HG03342 (cell line): ENCODE data around the gene LMX1A.

Experiments
- ATAC-seq: cut with Tn5 transposase; IDR thresholded peaks from one replicate; pipeline ENCODE4 v1.9.1; 2021; ENCODE audit warnings: mild to moderate bottlenecking, moderate library complexity; ENCODE audit not compliant: unreplicated experiment

LMX1A gene

DNA sequence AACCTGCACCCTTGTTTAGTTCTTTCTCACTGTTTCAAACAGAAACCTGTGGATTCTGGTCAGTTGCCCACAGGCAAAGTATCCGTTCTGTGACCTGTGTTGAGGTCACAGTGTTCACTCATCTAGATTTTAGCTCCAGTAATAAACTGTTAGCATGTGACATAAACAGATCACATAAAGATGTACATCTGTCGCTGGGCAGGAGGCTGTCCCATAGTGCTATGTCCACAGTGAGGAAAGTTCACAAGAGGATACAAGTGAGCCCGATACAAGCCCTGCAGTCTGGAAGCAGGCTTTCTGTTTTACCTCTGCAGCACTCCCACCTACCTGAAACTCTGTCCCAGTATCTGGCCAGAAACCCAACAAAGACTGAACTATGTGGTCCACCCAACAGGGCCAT is 28.4 kb downstream of the LMX1A start:
- no peak for ATAC-seq

DNA sequence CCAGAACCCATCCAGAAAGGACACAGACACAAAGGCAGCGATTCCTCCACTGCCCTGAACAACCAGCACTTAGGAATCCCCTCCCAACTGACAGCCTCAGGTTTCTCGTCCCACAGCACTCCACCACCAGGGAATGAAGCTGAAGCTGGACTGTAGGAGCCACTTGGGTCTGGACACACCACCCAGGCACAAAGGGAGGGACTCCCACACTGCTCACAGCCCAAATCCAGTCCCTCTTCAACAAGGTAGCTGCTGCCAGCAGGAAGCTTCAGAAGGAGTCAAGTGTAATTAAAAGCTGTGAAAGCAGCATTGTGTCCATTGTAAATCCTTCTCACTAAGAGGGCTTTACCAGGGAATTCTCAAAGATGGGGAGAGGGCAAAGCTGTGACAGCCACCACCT is 29.0 kb downstream of the LMX1A start:
- no peak for ATAC-seq

DNA sequence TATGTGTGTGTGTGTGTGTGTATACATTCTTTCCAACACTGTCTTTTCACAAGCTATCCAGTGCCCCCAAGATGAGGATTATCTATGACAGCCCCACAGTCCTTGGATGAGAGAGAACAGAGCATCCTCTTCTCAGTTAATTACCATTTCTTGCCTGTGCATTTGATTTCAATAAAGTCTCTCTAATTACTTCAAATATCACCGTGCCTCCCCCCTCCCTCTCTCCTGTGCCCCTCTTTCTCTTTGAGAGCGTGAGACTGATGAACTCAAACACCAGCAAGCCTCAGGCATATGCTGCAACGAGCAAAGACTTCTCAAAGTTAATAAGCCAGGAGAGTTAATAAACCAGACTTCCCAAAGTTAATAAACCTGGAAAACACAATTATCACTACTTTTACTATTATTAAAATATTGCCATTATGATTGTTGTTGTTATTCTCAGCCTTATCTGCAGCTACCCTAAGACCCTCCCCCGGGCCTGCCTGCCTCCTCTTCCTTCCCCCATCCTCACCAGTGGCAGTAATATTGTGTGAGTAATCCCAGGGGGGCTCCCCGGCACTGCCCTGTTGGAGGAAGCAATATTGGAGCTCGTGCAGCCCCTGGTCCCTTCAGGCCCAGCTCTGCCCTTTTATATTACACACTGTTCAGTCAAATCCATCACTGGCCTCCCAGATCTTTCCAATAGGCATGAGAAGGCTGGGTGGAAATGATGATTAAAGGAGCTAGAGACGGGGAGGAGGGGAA is 30.9 kb downstream of the LMX1A start:
- ATAC-seq: no peak

DNA sequence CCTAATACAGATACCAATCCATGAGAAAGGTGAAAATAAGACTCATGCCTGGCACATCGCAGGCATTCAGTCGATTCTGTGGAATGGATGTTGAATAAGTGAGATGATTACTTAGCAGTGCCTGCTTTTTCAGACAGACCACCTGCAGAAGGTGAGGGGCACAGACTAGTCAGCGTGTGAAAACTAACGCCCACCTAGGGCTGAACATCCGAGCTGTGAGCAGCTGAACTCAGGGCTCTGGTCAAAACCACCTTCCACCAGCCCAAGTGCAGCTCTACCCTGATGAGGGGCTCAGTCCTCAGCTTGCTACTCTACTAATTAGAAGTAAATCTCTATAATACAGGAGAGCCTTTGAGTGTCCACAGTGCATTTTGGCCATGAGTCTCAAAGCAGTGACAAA is 32.5 kb downstream of the LMX1A start:
- no peak for ATAC-seq

DNA sequence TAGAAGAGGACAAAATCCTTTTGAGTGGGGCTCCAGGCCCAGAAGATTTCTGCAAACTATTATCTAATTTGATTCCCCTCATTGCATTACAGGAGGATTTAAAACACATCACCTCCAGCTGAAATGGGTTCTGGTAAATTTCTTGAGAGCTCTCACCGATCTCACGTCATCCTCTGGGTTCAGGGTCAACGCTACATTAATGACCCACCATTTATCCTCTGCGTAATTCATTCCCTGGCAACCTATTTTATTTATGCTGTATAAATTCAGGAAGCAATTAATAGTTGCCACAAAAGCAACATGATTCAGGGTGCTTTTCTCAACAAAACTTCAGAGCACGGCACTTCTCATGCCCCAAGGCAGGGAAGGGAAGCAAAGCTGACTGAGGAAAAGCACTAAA is 38.9 kb downstream of the LMX1A start:
- no peak for ATAC-seq

- ATAC-seq: no peak
These were observed 40.3 kb downstream of the LMX1A start for GRCh38 chr1:165316153-165316772.

DNA sequence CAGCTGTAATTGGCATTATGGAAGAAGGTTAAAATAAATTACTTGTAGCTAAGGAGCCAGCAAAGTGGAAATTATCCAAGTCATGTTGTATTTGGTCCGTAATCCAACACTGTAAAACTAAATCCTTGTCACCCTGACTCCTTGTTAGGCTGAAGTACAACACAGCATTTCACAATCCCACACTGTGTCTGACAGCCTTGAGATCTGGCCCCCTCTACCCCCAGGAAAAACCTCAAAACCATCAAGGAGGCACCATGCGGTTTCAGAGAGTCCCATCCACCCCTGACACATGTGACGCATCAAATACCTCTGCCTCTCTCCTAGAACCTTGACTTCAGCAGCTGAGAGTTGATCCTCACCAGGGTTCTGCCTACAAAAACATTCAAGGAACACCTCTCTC is 41.0 kb downstream of the LMX1A start:
- no peak for ATAC-seq

GRCh38 chr1:165313903-165314302 is 42.6 kb downstream of the LMX1A start:
- ATAC-seq: no peak

- ATAC-seq: no peak
These were observed 43.9 kb downstream of the LMX1A start for GRCh38 chr1:165312591-165312990.

GRCh38 chr1:165306543-165307434 is 49.7 kb downstream of the LMX1A start:
- no peak for ATAC-seq

GRCh38 chr1:165303386-165303785 is 53.1 kb downstream of the LMX1A start:
- ATAC-seq: no peak

DNA sequence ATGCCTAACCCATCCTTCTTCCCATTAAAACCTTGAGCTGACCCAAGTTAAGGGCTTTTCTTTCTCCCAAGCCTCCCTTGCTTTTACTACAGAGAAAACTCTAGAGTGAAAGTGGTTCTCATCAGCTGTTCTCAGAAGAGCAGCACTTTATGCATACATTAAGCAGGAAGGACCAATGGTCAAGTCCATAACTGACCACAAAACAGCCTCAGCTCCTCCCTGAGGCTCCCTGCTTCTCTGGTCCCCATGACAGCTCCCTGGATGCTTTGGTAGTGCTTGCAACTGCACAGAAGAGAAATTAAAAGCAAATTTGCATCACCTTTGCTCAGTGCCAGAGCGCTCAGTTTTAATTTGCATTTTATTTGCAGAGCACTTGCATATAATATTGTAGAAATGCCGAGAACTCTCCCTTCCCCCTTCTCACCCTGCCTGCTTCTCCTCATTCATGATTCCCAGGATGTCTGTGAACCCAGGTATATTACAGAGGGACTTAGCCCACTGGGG is 56.1 kb downstream of the LMX1A start:
- ATAC-seq: no peak

DNA sequence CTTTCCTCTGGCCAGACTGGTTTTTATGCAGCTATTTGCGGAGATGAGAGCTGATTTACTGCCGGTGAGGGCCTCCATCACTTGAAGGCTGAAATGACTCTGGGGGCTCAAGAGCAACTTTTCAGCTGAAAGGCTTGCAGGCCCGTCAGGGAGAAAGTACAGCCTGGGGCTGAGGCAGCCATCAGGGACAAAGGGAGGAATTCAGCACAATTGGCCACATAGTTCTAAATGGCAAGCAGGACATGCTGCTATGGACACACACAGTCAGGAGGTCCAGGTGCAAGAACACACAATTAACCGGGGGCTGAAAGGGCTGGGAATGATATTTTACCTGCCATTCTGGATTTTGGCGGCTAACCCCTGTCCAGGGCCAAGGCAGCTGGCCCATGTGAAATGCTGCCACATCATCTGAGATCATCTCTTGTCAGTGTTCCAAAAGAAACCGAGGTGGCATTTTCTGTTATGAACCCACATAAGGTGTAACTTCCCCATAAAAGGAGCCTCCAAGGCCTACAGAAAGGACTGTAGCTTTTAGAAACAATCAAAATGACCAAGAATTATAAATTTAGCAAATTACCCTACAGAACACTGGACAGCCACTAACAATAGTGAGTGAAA is 58.2 kb downstream of the LMX1A start:
- no peak for ATAC-seq

GRCh38 chr1:165296205-165296604 is 60.3 kb downstream of the LMX1A start:
- no peak for ATAC-seq

GRCh38 chr1:165290148-165290547 is 66.4 kb downstream of the LMX1A start:
- no peak for ATAC-seq

- ATAC-seq: no peak
These were observed 67.0 kb downstream of the LMX1A start for GRCh38 chr1:165289556-165289955.

DNA sequence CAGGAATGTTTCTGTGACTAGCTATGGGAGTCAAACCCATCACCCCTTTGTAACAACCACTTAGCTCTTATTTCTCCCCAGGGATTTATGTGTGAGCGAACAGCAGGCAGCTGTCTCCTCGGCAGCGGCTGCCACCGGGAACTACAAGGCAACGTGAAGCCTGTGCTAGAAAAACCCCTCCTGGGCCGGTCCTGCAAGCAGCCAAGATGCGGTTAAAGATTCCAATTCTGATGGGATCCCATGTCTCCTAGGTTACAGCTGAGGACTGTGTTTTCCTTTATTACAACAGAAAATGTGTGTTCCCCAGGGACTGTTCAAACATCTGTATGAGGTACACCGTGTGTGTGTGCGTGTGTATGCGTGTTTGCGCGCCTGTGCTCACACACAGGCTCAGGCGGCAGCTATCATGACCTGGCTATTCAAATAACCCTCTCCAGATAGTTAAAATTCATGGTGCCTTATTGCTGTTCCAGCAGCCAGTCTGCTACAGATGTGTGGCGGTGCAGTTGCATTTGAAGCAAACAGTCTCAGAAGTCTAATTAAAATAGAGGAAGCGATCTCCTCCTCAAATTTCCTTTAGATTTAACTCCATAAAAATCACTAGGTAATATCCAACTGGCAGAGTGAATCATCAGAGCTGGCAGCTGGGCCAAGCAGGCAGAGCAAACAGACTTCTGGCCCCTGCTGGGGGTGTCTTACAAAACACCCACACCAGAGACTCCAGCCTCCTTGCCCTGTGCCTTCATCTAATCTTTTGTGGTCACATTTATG is 68.0 kb downstream of the LMX1A start:
- ATAC-seq: no peak

DNA sequence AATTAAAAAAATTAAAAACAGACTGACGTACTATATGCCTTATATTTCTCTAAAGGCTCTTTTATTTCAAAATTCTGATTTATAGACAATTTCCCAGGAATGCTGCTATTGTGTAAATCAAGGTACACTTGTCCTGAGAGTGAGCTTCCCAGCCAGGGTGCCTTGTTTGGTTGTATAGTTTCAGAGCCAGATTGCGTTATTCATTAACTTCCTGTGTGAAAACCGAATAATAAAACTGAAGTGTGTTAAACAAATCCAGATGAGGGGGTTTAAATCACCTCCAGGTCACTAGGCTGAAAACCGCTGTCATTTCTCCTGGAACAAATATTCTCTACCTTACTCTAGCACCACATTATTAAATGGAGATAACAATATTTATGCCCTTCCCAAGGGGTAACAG is 68.7 kb downstream of the LMX1A start:
- no peak for ATAC-seq

- ATAC-seq: no peak
These were observed 69.2 kb downstream of the LMX1A start for GRCh38 chr1:165287329-165287728.

- no peak for ATAC-seq
These were observed 72.1 kb downstream of the LMX1A start for GRCh38 chr1:165284454-165284853.
